NCI-H1092 treated with DMSO at 0.1 percent for 48 hours (cell line): ENCODE data around the gene SLCO3A1.

Experiments used
- DNase-seq: peaks from one replicate; lab custom pipeline; 2025; lab: John Stamatoyannopoulos, UW

The SLCO3A1 gene

DNA sequence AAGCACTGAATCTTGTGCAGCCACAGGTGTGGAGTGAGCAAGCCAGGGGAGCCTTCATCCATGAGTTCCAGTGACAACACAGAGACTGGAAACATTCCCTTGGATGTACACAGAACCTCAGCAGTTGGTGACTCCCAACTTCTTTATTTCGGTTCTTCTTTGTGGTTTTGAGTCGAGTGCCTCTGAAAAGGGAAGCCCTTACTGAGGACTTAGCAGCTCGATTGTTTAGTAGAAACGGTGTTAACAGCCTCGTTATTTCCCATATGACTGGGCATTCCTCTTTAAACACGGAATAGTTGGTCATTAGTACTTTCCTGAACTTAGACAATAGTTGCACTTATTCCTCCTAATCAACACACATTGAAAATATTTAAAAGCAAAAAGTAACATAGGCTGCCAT is 7.7 kb downstream of the SLCO3A1 start:
- no peak for DNase-seq

DNA sequence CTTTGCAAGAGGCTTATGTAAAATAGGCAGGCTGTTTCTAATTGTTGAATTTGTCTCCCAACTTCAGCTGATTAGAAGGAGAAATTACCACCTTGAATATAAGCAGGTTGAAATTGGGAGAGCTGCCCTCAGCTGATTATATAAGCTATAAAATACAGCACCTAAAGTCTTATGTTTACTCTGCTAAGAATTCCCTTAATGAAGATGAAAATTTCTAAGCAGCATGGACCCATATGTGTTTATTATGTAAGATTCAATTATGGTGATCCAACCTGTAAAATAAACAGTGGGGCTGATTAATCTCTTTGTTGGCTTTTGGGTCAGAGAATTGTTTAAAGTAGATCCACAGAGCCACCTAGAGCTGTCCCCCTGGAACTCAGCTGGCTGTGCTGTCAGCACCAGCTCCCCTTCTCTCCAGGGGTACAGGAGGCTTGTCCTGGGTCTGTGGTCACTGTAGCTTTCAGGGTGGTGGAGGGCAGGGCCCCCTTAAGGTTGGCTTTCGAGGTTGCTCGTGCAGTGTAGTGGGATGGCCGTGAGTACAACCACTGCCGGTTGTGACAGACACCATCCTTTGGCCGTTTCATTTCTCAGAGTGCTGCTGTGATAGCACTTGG is 9.5 kb downstream of the SLCO3A1 start:
- no peak for DNase-seq

DNA sequence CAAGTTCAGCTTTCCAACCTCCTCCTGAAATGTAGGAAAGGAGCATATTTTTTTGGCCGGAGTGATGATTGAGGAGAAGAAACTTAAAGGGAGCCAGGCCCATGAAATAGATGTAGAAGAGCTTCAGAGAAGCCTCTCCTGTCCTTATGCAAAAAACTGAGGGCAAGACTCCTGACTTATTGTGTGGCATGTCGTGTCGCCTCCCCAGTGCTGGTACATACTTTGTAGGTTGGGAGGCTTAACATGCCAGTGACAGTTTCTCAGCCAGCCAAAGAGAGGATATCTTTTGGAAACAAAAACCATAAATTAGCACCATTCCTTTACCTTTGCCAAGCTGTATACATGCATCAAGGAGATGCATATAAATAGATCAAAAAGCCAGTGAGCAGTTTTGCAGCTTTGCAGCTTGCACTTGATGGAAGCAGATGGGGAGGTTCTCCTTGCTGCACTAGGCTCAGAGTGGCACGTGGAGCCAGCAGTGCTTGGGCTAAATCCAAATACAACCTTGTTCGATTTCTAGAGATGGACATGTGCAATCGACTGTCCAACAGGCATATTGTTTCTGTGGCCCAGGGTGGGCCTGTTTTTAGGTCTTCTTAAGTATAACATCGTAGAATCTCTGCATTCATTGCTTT is 10.2 kb downstream of the SLCO3A1 start:
- DNase-seq, result no peak

DNA sequence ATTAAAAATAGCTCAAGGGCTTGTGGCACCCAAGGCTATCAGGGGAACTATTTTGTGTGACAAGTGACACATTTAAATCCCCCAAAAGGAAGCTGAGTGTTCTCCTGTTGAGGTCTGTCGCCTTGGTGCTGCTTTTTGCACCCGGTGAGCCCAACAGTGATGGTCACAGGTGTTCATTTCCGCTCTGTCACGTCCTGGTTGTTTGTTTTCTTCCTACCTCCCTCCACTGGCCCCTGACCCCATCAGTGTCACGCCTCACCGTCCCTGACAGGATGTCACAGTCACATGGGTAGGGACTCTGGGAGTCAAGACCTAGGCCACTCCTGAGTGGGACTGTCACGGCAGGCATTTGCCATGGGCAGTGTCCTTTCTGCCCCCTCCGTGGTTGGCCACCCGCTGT is 11.2 kb downstream of the SLCO3A1 start:
- no peak for DNase-seq

DNA sequence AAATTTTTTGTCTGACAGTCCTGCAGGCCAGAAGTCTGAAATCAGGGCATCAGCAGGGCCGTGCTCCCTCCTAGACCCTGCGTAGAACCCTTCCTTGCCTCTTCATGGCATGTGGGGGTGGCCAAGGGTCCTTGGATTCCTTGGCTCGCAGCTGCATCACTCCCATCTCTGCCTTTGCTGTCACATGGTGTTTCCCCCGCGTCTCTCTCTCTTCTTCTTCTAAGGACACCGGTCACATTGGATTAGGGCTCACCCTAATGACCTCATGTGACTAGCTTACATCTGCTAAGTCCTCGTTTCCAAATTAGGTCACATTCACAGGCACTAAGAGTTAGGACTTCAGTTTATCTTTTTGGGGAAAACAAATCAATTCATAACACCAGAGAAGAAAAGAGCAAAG is 12.0 kb downstream of the SLCO3A1 start:
- DNase-seq, result no peak

DNA sequence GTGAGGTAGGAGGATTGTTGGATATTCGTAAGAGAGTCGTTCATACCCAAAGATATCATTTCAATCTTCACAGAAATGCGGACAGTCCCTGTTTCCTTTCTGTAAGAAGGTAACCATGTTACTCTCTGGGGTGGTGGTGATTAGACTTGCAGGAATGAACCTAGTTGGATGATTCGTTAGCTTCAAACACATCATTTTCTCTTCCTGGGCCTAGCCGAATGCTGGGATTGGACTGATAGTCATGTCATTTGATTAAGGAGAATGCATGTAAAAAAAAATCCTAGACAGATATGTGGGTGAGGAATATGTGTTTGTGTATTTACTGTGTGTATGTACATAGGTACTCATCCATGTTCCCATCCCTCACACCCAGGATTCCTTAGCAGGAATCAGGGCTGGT is 12.4 kb downstream of the SLCO3A1 start:
- DNase-seq, result no peak

DNA sequence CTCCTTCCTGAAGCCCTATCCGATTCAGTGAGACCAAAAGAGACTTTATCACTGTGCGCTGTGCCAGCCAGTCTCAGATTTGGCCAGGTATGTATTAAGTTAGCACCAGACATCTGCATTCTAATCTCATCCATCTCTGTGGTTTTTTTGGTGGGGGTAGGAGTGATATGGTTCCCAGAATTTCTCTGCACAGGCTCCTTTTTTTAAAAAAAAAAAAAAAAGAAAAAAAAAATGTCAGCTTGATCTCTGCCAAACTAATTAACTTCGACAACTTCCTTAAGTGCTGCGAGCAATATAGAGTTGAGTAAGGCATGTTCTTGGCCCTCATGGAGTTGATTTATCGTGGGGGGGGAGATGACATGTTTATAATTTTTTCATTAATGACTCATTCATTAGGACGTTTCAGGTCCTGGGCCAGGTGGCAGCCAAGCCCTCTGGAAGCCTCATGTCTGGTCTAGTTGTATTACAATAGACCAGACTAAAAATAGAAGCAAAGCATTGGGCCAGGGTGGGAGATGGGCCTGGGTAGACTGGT is 12.9 kb downstream of the SLCO3A1 start:
- DNase-seq, result no peak

DNA sequence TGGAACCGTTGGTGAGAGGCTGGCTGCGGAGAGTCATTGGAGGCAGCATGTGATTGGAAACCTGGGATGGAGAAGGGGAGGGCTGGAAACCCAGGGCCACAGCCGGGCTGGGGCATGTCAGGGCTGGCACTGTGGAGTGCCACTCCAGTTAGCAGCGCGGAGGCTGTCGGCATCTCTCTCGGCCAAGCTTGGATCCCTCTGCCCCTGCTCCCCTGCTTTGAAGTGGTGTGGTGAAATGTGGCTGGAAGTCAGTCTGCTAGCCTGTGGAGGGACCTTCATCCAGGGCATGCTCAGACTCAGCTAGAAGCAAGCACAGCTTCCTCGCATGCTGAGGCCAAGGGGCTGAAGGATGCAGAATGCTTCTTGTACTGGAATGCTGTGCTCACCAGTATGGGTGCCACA is 13.5 kb downstream of the SLCO3A1 start:
- no peak for DNase-seq

DNA sequence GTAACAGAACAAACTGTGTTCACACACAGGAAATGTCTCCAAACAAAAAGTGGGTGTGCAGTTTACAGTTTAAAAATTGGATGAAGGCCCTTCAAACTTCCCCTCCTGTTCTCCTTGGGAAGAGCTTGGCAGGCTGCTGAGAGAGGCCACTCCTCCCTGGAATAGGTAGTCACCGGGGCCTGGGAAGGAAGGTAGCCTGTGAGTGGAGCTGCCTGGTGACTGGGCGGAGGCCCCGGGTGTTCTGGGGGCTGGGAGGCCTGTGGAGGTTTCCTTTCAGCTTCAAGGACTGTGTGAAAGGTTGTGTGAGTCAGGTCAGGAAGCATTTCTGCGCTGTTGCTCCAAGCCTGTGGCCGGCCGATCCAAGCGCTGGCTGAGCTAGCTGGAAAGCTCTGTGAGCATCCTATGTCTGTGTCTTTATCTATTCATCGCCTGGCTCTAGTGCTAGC is 14.1 kb downstream of the SLCO3A1 start:
- no peak for DNase-seq

DNA sequence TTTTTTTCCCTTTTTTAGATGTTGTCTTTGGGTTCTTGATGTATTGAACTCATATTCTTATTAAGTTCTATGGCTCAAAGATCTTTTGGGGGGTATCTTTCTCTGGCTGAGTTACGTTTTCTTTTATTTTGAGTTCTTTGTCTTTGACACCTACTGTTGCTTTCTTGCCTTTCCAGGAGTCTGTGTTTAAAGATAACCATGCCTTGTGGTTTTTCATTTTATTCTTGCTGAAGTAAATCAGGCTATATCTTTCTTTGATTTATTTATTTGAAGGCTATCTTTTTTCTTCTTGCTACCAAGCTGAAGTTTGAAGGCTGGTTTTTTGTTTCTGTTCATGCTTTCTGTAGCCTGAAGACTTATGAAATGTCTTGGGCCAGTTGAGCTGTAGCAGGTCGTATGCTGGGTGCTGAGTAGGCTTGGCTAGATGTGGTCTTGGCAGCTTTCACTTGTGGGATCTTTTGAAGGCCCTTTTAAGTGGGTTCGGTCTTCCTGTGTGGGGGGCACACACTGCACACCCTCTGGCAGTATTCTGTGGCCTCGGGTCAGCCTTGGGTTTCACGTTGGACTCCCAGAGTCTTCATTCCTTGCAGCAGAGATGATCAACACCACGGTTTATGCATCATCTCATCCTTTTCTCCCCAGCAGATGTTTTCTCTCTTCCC is 17.5 kb downstream of the SLCO3A1 start:
- no peak for DNase-seq

DNA sequence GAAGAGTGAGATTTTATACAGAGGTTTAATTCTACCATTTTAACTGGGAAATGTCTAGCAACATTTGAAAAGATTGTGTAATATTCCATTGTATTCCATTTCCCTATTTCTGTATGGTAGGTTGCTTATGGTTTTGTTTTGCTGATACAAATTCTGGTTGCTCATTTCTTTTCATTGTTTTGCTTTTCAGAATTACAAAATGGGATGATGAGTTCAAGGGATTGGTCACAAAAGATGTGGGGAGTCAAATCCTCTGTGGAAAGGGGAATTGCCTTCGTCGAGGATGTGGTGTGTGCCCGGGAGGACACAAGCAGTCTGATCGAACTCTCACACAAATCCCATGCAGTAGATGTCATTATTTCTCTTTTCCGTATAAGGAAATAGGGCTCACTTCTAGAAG is 18.3 kb downstream of the SLCO3A1 start:
- DNase-seq, result no peak

DNA sequence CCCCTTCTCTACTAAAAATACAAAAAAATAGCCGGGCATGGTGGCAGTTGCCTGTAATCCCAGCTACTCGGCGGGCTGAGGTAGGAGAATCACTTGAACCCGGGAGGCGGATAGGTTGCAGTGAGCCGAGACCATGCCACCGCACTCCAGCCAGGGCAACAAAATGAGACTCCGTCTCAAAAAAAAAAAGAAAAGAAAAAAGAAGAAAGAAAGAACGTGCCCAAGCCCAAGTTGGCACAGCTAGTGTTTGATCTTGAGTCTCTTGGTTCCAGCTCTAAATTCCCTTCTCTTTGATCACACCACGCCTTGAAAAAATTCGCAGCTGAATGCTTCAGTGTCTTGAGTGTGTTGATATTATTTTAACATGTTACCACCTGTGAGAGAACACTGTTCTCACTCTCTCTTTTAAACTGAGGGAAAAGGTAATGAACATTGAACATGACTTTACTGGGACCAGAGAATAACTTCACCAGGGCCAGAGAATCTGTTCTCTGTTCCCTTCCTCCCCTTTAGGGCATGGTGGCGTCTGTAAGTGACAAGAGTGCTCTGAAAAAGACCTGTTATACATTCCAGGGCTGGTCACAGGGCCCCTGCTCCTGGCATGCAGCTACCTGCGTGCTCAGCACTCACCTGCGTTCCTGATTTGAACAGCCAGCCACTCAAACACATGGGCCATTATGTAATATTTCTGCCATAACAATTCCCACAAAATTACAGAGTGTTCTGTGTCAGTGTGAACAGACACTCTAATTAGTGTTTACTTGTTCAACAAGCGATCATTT is 19.0 kb downstream of the SLCO3A1 start:
- DNase-seq, result no peak

DNA sequence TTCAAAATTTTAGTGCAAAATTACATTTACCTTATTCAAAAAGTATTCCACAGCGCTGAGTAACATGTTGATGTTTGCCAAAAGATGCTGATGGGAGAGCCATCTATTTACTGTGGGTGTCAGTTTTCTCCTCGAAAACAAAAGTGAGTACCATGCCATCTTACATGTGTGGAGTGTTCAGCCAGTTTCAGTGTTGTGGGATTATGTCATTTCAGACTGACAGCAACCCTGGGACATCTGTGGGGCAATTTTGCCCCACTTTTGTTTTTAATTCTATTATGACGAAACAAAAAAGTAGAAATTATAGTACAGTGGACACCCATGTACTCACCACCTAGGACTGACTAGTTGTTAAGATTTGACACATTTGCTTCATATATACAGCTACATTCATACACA is 19.6 kb downstream of the SLCO3A1 start:
- no peak for DNase-seq

DNA sequence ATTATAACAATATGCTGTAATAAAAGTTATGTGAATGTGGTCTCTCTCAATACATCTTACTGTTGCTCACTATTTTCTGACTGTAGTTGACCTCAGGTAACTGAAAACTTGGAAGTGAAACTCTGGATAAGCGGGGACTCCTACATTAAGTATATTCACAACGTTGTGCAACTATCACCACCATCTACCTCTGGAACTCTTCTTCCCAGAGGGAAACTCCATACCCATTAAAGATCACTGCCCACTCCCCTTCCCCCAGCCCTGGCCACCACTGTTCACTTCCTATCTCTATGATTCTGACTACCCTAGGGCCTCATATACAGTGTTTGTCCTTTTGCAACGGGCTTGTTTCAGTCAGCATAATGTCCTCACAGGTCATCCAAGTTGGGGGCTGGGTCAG is 20.7 kb downstream of the SLCO3A1 start:
- DNase-seq, result no peak

DNA sequence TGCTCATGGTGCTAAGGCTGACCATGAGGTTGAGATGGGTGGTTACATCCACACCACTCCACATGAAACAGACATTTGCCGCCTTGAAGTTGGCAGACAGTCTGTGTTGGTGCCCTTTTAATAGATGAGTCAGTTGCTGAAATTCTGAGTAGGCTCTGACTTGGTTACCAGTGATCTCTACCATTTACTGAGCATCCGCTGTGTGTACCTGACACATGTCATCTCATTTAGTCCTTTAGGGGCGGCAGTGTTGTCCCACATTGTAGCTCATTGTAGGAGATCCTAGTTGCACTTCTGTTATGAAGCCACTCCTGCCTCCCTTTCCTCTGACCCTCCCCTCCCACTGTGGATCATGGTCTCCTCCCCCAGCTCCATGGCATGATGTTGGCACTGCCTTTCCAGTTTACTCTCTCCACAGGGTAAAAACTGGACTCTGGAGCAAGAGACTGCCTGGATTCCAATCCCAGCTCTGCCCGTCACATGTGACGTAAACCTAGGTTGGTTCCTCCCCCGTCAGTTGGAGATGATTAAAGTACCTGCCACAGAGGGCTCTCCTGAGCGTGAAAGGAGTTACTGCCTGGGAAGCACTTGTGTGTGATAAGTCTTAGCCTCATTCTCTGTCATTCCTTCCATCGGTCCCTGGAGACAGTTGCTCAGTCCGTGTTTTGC is 21.6 kb downstream of the SLCO3A1 start:
- DNase-seq, result no peak

DNA sequence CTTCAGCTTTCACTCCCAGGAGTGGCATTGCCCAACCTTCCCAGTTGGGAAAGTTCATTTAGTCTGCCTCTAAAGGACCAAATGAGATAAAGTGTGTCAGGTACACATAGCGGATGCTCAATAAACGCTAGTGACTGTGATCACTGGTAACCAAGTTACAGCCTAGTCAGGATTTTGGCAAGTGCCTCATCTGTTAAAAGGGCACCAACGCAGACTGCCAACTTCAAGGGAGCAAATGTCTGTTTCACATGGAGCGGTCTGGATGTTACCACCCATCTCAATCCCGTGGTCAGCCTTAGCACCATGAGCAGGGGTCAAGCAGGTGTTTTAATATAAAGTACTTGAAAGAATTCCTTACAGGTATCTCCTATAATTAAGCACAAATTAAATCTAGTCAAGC is 22.7 kb downstream of the SLCO3A1 start:
- no peak for DNase-seq

DNA sequence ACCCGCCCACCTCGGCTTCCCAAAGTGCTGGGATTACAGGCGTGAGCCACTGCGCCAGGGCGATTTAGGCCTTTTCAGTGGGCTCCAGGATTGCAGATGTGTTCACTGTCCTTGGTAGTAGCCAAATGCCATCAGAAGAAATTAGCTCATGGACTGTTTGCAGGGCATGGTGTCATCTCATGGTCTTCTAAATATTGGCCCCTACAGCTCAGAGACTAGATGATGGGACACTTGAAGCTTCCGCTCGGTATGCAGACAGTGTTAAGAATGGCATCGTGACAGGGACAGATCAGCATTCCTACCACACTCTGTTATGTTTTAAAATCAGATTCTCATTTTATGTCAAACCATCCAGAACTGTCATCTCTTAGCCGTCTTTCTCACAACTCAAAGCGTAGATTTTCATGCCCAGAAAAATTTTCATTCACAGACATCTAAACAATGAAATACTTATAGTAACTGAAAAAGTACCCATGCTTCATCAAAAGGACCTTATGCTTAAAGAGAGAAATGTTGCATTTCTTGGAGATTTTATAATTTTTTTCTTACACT is 24.9 kb downstream of the SLCO3A1 start:
- no peak for DNase-seq

DNA sequence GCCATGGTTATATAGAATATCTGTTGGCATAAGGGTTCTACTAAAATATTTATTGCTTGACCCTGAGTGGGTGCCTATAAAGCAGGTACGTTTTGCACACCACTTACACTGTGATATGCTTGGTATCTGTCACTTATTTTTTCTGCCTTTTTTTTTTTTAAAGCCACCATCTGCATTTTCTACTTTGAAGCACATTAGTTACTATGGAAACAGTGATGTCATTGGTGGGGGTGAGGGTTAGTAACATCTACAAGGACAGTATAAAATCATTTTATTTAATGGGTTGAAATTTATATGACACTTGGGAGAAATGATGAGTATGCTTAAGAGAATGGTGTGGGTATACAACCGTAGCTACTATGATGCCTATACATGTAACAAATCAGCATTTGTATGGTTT is 25.6 kb downstream of the SLCO3A1 start:
- no peak for DNase-seq

DNA sequence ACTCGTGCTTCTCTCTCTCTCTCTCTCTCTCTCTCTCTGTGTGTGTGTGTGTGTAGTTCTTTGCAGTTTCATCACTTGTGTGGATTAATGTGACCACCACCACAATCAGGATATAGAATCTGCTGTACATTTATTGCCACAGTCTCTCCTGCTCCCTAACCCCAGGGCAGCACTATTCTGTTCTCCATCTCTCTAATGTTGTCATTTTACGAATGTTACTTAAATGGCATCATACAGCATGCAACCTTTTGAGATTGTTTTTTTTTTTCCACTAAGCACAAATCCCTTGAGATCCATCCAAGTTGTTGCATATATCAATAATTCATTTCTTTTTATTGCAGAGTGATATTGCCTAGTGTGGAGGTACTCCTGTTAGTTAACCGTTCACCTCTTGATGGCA is 26.9 kb downstream of the SLCO3A1 start:
- no peak for DNase-seq

DNA sequence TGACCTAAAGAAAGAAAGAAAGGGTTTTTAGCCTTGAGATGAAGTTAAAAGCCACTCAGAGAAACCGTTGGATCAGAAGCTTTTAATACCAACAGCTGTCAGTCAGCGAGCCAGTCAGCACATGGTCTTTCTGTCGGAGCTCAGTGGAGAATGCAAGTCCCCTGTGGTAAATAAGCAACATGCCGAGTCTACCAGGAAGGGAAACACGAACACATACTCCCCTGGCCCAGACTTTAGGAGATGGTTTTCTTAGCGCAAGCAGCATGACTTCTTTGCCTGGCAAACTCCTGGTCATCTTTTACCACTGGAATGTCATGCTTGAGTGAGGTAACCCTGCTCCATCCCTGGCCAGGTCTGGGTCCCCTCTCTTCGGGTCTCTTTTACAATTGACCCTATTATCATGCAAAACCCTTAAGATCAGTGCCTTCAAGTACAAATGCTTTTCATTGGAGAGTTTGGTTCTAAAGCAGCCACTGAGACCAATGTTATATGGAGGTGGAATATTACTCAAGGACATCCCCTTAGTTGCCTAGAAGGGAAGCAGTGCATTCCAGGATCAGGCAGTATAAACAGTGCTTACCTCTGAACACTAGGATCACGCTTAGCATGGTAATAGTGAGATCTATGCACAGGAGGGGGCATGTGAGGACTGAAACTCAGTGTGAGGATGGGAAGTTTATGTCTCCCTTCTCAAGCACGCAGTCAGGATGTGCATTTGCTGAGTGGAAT is 28.2 kb downstream of the SLCO3A1 start:
- DNase-seq, result no peak
